HG03095 (cell line): ENCODE data around the gene TTLL8.

ENCODE experiments used
- ATAC-seq: cut with Tn5 transposase; IDR thresholded peaks from one replicate; pipeline ENCODE4 v1.9.1; 2021; ENCODE audit warnings: moderate library complexity; ENCODE audit not compliant: unreplicated experiment

The TTLL8 gene

DNA sequence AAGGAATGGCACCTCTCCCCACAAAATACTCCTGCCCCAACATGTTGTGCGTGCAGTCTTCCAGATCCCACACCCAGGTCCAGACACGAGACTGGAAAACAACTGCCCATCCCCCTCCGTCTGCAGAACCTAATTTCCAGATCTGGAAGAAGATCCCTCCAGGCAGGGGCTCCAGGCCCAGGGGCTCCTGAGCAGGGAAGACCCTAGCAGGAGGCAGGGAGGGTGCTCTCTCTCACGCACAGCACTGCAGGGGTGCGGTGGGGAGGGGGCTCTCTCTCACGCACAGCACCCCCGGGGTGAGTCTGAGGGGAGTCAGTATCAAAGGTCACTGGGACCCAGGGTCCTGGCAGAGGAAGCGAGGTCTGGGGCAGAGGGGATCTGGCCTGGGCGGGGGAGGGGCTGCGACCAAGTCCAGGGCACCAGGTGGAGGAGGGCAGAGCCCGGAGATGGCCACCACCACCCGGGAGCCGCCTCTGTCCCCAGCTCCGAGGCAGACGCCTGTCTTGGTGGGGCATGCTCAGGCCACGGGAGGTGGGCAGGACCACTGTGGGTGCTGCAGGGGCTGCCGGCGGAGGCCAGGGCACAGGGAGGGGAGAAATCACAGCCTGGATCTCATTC, 25.5 kb upstream of the TTLL8 start:
- ATAC-seq: no peak

DNA sequence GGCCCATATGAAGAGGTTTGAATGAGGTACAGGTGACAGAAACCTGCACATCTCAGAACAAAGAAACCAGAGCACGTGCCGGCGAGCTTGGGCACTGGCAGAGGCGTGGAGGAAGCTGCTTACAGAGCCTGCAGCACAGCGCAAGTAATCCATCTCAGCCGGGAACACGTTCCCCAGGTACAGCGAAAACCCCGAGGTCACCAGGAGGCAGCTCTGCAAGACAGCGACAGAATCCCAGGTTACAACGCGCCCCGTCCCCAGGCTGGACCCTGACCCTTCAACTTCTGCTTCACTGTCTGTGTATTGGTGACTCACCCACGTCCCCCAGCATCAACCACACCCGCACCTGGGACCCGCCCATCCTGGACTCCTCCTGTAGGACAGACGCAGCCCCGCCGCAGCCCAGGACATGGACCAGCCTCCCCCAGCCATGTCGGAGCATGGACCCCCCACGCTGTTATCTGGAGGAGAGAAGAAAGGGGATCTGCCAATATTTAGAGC, 24.9 kb upstream of the TTLL8 start:
- no peak for ATAC-seq

DNA sequence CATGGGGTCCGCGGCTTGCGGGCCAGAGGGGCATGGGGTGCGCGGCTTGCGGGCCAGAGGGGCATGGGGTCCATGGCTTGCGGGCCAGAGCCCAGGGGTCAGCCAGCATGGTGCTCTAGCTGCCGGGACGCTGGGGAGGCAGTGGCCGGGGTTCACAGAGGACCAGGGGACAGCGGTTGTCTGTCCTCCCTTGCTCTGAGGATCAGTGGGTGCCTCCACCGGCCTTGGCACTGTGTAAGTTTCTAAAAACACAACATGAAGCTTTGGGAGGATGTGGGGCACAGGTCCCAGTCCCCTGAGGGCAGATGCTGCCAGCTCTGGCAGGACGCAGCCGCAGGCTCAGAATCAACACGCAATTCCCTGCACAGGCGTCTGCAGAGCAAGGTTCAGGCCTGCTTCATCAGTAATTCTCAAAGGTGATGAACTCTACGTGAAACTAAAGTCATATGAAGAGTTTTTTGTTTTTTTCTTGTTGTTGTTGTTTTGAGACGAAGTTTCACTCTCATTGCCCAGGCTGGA, 24.2 kb upstream of the TTLL8 start:
- ATAC-seq: no peak

DNA sequence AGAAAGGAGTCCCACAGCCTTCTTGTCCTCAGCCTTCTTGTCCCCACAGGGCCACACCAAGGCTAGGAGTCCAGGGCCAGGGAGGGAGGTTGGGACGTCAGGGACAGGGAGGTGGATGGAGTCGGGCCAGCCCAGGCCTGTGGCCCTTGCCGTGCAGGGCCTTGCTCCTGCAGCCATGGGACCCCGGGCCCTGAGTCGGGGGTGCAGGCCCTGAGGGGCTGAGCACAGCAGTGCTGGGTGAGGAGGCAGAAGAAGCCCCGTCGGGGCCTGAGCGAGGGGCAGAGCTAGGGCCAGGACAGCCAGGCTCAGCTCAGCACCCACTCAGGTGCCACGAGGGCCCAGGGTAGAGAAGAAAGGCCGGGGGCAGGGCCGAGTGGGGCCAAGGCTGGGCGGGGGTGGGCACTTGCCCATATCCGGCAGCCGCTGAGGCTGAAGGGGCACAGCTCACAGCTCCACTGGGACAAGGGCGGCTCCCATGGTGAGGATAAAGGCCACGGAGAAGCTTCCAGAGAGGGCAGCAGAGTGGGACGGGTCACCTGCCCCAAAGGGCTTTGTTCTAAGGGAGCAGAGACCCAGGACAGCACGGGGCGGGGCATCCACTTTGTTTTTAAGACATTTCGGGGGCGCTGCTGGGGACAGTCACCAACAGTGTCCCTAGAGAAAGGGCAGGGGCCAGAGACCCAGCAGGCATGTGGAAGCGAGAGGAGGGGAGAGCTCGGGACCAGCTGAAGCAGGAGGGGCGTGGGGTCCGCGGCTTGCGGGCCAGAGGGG, 23.5 kb upstream of the TTLL8 start:
- no peak for ATAC-seq

DNA sequence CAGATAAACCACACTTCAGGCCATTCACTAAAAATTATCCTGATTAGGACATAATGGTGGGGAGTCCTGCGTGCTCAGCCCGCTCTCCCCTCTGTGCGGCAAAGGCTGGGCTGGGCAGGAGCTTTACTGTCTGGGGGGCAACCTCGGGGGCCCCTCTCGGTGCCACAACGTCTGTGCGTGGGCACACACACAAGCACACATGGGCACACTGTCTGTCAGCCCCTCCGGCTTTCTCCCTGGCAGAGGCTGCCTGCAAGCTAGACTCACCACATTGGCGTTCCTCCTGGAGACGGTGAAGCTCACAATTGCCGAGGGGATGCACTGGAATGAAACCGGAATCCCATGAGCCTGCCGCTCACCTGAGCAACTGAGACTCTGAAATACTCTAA, 22.0 kb upstream of the TTLL8 start:
- ATAC-seq: no peak

DNA sequence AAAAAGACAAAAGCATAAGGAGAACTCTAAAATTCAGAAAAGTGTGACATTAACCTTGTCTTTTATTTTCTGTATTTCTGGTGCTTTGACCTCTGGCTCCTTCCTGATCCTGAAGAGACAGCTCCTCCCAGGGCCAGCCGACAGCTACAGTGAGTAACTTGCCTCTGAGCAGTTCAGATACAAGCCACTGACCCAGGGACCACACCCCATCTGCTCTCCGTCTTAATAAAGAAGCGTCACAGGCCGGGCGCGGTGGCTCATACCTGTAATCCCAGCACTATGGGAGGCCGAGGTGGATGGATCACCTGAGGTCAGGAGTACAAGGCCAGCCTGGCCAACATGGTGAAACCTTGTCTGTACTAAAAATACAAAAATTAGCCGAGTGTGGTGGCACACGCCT, 20.7 kb upstream of the TTLL8 start:
- no peak for ATAC-seq

DNA sequence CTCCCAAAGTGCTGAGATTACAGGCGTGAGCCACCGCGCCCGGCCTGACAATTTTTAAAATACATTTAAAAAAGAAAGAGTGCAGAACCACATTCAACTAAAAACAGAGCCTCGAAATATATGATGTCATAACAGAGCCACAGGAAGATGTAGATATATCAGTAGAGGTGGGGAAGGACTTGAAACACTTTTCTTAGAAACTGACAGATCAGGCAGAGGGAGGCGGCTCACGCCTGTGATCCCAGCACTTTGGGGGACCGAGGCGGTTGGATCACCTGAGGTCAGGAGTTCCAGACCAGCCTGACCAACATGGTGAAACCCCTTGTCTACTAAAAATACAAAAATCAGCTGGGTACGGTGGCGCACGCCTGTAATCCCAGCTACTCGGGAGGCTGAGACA, 20.1 kb upstream of the TTLL8 start:
- no peak for ATAC-seq

DNA sequence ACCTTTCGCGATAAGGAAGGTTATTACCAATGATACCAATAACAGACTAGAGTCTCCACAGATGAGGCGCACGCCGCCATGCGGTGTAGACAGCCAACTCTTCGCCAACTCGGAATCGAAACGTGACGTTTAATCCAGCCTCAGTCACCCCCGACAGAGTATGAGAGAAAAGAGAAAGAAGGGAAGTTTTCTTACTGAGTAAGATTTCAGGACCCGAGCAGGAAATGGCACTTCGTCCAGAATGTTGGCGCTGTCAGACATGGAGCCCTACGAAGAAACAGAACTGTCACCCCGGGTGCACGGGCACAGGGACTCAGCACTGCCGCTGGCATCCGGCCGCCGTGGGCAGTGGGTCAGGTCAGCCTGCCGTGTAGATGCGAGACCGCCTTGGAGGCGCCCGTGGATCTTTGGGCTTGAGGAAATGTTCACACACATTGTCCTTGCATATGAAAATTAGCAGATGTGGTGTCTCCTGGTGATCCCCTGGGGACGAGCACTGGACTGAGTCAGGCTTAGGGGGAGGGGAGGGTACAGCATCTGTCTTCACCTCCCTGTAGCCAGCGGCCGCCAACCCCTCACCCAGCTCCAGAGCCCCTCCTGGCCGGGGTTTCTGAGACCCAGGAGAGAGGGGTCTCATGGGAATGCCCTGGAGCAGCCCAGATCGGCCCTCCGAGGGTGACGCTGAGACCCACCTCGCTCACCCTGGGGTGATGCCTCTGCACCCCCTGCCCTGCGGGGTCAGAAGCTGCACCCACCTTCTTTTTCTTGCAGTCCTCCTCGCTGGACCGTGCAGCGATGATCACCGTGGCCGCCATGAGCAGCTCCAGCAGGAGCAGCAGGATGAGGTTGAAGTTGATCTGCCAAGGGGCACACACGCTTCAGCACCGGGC, 18.8 kb upstream of the TTLL8 start:
- no peak for ATAC-seq

DNA sequence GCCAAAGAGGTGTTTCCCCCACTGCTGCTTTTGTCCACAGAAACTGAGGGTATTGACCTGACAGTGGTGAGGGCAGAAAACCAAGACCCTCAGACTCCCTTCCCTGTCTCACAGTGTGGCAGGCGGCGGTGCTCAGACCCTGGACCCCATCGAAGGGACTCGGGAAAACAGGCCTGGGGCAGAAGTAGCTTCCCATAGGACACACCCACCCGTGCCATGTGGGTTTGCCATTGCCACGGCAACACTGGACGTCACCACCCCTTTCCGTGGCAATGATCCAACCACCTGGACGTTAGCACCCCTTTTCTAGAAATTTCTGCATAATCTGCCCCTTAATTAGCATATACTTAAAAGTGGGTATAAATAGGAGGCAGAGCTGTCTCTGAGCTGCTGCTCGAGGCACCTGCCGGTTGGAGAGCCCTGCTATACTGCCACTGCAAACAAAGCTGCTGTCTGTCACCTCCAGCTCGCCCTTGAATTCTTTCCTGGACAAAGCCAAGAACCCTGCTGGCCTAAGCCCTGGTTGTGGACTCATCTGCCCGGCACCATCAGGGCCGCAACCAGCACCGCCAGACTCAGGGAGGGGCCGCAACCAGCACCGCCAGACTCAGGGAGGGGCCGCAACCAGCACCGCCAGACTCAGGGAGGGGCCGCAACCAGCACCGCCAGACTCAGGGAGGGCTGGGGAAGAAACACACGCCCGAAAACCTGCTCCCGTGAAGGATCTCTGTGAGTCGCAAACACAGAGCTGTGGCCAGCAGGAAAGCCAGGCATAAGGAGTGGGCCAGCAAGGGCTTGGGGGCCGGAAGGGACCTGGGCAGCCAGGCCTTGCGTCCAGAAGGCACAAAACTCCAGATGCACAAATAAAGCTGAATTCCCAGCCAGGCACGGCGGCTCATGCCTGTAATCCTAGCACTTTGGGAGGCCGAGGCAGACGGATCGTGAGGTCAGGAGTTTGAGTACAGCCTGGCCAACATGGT, 16.7 kb upstream of the TTLL8 start:
- ATAC-seq: no peak

DNA sequence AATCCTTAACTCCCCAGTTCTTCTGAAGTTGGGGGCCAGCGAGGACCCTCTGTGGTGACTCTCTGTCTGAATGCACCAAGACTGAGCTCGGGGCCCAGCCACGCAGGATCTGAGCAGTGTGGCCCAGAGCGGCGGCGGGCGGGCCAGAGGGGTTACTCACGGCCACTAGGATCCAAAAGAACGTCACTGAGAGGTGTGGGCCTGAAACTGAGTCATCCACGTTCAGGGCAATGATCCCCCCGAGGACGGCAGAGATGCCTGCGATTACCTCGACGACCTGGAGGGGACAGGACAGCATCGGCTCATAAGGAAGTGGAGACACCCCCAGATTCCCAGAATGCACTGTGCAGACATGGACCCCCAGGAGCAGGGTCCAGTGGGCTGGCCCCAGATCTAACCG, 16.0 kb upstream of the TTLL8 start:
- ATAC-seq: no peak

DNA sequence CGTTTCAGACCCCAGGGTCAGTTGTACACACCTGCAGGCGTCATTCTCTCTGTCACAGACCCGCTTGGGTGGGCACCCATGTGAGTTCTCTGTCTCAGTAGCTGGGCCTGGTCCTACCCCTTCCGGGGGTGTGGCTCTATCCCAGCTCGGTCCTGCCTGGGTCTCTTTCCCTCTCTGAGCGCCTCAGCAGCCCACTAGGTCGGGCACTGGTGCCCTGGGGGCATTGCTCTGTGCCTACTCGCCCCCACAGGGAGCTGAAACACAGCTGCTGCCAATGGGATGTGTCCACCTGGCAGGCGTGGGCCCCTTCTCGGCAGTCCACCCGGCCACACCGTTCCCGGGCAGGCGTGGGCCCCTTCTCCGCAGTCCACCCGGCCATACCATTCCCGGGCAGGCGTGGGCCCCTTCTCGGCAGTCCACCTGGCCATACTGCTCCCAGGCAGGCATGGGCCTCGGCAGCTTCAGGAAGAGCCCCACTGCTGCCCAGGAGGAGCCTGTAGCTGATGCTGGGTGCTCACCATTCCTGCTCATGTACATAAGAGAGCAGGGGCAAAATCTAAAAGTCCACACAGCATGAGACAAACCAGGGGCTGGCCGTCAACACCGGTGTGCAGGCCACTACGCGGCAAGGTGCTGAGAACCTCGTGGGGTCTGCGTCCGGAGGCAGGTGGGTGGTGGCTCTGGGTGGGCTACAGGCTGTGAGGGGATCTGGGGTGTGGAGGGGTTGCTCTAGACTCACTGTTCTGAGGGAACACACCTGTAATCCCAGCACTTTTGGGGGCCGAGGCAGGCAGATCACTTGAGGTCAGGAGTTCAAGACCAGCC, 14.8 kb upstream of the TTLL8 start:
- no peak for ATAC-seq

DNA sequence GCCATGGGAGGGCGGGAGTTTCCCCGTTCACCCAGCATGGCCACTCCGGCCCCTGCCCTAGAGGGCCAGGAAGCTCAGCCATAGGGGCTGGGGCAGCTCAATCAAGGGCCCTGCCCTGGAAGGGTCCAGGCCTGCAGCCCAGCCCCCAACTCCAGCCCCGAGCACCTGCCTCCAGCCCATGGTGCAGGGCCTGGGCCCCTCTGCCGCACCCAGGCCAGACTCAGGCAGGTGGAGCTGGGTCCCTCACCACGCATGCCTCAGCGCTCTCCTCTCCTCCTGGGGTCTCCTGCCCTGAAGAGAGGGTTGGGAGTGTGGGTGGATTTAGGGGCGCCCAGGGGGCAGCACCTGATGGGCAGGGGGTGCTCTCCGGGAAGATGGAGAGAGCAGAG, 14.1 kb upstream of the TTLL8 start:
- no peak for ATAC-seq

DNA sequence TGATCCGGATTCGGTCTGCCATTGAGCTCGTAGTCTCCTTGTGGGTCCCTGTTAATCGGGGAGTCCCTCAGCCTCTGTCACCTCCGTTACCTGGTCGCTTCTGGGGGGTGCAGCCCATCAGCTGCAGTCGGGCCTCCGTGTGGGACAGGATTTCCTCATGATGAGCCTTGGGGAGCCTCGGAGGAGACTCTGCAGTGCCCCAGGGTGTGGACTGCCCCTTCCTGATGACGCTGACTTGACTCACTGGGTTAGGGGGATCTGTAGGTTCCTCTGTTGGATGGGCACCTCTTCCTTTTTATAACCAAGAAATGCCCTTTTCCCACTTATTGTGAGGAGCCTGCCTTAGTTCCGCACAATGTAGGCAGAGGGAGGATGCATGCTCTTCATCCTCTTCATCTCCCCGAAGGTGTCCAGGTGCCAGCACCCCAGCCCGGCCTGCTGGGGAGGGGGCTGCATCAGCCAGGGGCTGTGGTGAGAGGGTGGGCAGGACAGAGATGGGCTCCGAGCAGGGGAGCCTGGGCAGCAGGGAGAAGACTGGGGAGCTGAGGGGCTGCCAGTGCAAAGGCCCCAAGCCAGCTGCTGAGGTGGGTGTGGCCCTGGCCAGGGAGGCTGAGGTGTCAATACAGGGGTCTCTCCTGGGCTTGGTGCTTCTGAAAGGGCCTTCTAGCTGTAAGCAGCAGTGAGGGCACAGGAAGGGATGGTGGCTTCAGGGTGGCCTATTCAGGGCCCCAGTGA, 13.5 kb upstream of the TTLL8 start:
- no peak for ATAC-seq

DNA sequence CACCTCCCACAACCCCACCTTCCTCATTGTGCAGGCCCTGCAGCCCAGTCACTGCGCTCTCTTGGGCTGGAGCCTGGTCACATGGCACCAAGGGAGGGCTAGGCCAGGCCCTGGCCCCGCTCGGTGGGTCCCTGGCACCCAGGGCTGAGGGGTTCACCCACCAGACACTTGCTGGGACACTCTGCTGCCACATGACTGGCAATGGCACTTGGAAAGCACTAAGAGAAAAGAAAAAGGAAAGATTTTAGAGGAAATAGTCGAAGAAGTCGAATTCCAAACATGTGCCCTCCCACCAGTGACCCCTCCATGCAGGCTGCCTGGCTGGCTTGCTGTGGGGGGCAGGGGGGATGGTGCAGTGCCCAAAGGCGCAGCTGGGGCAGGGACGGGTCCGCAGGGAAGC, 12.3 kb upstream of the TTLL8 start:
- no peak for ATAC-seq

DNA sequence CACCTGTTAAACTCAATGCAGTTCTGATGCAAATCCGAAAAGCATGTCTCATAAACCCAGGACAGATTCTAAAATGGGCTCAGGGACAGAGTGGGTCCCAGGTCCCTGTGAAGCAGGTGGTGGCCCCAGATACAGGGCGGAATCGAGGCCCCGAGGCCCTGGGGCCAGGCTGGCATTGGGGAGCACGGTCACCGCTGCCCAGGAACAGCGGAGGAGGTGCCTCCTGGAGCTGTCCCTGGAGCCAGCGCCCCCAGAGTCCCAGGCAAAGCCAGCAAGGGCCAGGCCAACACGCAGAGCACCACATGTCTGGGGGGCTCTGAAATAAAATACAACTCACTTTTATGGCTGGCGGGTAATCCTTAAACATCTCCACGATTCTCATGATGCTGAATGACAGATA, 10.0 kb upstream of the TTLL8 start:
- no peak for ATAC-seq

DNA sequence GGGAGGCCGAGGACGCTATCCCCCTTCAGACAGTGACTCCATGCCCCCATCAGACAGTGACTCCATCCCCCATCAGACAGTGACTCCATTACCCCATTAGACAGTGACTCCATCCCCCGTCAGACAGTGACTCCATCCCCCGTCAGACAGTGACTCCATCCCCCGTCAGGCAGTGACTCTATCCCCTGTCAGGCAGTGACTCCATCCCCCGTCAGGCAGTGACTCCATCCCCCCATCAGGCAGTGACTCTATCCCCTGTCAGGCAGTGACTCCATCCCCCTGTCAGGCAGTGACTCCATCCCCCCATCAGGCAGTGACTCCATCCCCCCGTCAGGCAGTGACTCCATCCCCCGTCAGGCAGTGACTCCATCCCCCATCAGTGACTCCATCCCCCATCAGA, 9.1 kb upstream of the TTLL8 start:
- no peak for ATAC-seq

DNA sequence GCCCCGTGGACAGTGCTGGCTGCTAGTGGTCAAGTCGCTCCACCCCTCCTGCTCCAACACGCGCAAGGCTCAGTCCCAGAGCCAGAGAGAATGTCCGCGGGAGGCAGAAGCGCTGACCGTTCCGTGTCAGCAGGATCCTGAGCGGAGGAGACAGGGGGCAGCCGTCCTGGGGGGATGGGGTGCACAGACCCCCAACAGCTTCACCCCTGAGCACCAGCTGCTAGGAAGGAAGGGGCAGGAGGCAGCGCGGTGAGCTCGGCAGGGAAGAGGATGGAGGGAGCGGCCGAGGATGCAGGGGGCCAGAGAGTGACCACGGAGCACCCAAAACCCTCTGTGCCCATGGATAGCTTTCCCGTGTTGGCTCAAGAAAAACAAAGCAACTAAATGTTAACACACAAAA, 6.4 kb upstream of the TTLL8 start:
- ATAC-seq: no peak

DNA sequence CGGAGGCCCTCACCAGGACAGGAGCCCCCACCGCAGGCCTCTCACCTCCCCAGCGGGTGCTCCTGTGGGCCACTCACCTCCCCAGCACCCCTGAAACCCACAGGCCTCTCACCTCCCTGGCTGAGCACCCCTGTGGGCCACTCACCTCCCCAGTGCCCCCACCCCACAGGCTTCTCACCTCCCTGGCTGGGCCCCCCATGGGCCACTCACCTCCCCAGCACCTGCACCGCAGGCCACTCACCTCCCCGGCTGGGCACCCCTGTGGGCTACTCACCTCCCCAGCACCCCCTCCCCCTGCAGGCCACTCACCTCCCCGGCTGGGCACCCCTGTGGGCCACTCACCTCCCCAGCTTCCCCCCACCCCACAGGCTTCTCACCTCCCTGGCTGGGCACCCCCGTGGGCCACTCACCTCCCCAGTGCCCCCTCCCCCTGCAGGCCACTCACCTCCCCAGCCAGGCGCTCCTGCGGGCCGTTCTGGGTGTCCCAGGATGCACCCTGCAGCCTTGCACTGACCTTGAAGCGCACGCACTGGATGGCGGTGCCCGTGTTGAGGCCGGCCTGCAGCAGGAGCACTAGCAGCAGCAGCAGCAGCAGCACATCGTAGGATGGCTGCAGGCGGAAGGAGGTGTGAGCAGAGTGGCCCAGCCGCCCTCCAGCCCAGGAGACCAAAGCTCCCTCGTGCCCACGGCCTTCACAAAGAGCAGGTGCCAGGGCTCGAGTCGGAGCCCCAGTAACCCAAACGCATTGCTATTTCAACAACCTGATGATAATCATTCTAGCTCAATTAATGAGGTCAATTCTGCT, 5.7 kb upstream of the TTLL8 start:
- no peak for ATAC-seq
